MCF 10A (cell line): ENCODE data around the gene NCAM1. TPM values are rescaled to one million over a fixed set of nuclear protein-coding genes. Genes with fewer than 3 reads are reported as not detected.

Source experiments
- BruUV-seq: library from RNA; stranded (reverse); fragments of 400-500 nt; replicated peaks from 2 replicates; lab custom pipeline; 2021; lab: Mats Ljungman, UMichigan
- CTCF ChIA-PET: fragments of 300-600 bp; sonication (Branson Sonifier 250); formaldehyde crosslinking; extraction: SDS; loops from one replicate; lab custom pipeline; 2021; ENCODE audit warnings: antibody characterized with exemption, inconsistent platforms; lab: Yijun Ruan, JAX
- POLR2A ChIA-PET: fragments of 300-600, 350-650 bp; sonication (Branson Sonifier 250); formaldehyde crosslinking; extraction: SDS; loops from one replicate; lab custom pipeline; 2020; ENCODE audit warnings: antibody characterized with exemption, inconsistent platforms; lab: Yijun Ruan, JAX
- DNase-seq: peaks from one replicate; pipeline ENCODE4 v3.0.0-alpha.2; 2018; ENCODE audit not compliant: unreplicated experiment
- H3K27ac Mint-ChIP-seq: one replicate; pipeline ENCODE4 v1.8.0; 2022; ENCODE audit warnings: mild to moderate bottlenecking, low read depth, mixed read lengths; ENCODE audit not compliant: unreplicated experiment
- H3K27me3 Mint-ChIP-seq: one replicate; pipeline ENCODE4 v1.8.0; 2022; ENCODE audit warnings: mixed read lengths; ENCODE audit not compliant: insufficient read depth, unreplicated experiment
- H3K36me3 Mint-ChIP-seq: one replicate; pipeline ENCODE4 v1.8.0; 2022; ENCODE audit warnings: mild to moderate bottlenecking, moderate library complexity, mixed read lengths; ENCODE audit not compliant: insufficient read depth, unreplicated experiment
- H3K4me1 Mint-ChIP-seq: one replicate; pipeline ENCODE4 v1.8.0; 2022; ENCODE audit warnings: mixed read lengths; ENCODE audit not compliant: insufficient read depth, unreplicated experiment
- H3K4me3 Mint-ChIP-seq: one replicate; pipeline ENCODE4 v1.8.0; 2022; ENCODE audit warnings: mild to moderate bottlenecking, moderate library complexity, mixed read lengths; ENCODE audit not compliant: unreplicated experiment
- H3K9me3 Mint-ChIP-seq: one replicate; pipeline ENCODE4 v1.8.0; 2022; ENCODE audit warnings: mixed read lengths; ENCODE audit not compliant: unreplicated experiment
- CTCF ChIP-seq: fragments of 200-600 bp; IDR thresholded peaks from one replicate; pipeline ENCODE4 v1.8.0; 2022; ENCODE audit warnings: antibody characterized with exemption, mild to moderate bottlenecking; ENCODE audit not compliant: unreplicated experiment
- intact Hi-C: fragments of 100-400 bp; cut with micrococcal nuclease; formaldehyde crosslinking; loops from 2 replicates; pipeline ENCODE4 v1.14.1; 2022
- total RNA-seq: library from RNA; stranded (reverse); gene quantifications from 2 replicates; pipeline ENCODE4 v1.2.3, GENCODE V29; 2022

Gene NCAM1
- total RNA-seq, 1 experiment from 2014 or later = 0.19 TPM

GRCh38 chr11:113129261-113129992 is 168.2 kb downstream of the NCAM1 start:
- H3K9me3 Mint-ChIP-seq = no peaks in the 10 kb centered on the region
- BruUV-seq = no TSS peak
- intact Hi-C loops = no loop called here
- TF ChIP-seq CTCF = no peak
- H3K4me1 Mint-ChIP-seq = peaks cover under 1% of the 10 kb centered on the region
- no peaks in the 10 kb centered on the region for H3K27me3 Mint-ChIP-seq
- no peak overlapping the region for H3K4me3 Mint-ChIP-seq
- DNase-seq = no peak
- CTCF ChIA-PET = interaction anchor here (0.6 to 2.3 kb wide), 4 partner anchors 14 to 161 kb away, joined by 3 to 5 read pairs (median 4); no protein-coding TSS in a partner anchor
- no peak overlapping the region for H3K27ac Mint-ChIP-seq
- H3K36me3 Mint-ChIP-seq = no peaks in the 10 kb centered on the region
- POLR2A ChIA-PET = interaction anchor here (1.6 kb wide), 1 partner anchor 10 kb away, joined by 4 read pairs; no protein-coding TSS in a partner anchor

- DNase-seq = no peak
- intact Hi-C loops = no loop called here
- no peak overlapping the region for H3K27ac Mint-ChIP-seq
- ChIA-PET POLR2A (interaction anchor here (1.2 kb wide), 1 partner anchor 8 kb away, joined by 4 read pairs; no protein-coding TSS in a partner anchor), CTCF (interaction anchor here (2.3 kb wide), 1 partner anchor 16 kb away, joined by 5 read pairs; no protein-coding TSS in a partner anchor)
- peaks cover 7% of the 10 kb centered on the region for H3K27me3 Mint-ChIP-seq
- no peak overlapping the region for H3K4me3 Mint-ChIP-seq
- no peaks in the 10 kb centered on the region for H3K36me3 Mint-ChIP-seq
- H3K4me1 Mint-ChIP-seq = peaks cover 6% of the 10 kb centered on the region
- H3K9me3 Mint-ChIP-seq = no peaks in the 10 kb centered on the region
- no peak for TF ChIP-seq CTCF
- no TSS peak for BruUV-seq
These were observed 170.0 kb downstream of the NCAM1 start for GRCh38 chr11:113131036-113131775.

- Mint-ChIP-seq H3K27ac (no peak overlapping the region), H3K27me3 (peaks cover 19% of the 10 kb centered on the region), H3K4me3 (no peak overlapping the region), H3K4me1 (peaks cover 6% of the 10 kb centered on the region), H3K9me3 (no peaks in the 10 kb centered on the region), H3K36me3 (no peaks in the 10 kb centered on the region)
- no peak for DNase-seq
- ChIA-PET CTCF (interaction anchor here (0.5 to 1.6 kb wide), 2 partner anchors 18 to 71 kb away, joined by 3 to 6 read pairs; no protein-coding TSS in a partner anchor), POLR2A (interaction anchor here (0.9 kb wide), 1 partner anchor 11 kb away, joined by 3 read pairs; no protein-coding TSS in a partner anchor)
- no peak for TF ChIP-seq CTCF
- intact Hi-C loops = no loop called here
- no TSS peak for BruUV-seq
These were observed 171.9 kb downstream of the NCAM1 start for GRCh38 chr11:113133071-113133470.

- Mint-ChIP-seq H3K4me1 (peaks cover 6% of the 10 kb centered on the region), H3K36me3 (no peaks in the 10 kb centered on the region), H3K27me3 (peaks cover 19% of the 10 kb centered on the region), H3K27ac (no peak overlapping the region), H3K9me3 (no peaks in the 10 kb centered on the region), H3K4me3 (no peak overlapping the region)
- ChIA-PET CTCF (interaction anchor here (0.6 to 1.6 kb wide), 5 partner anchors 20 to 547 kb away, joined by 3 to 5 read pairs (median 3); no protein-coding TSS in a partner anchor), POLR2A (no interaction called here)
- DNase-seq = no peak
- TF ChIP-seq CTCF = no peak
- BruUV-seq = no TSS peak
- intact Hi-C loops = no loop called here
These were observed 173.4 kb downstream of the NCAM1 start for GRCh38 chr11:113134626-113135025.
